Measurements from ENCODE around the gene PATE4. TPM values are rescaled to one million over a fixed set of nuclear protein-coding genes. Genes with fewer than 3 reads are reported as not detected.

The PATE4 gene, protein sequence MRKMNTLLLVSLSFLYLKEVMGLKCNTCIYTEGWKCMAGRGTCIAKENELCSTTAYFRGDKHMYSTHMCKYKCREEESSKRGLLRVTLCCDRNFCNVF
- not detected in 2 replicates for total RNA-seq
- polyA plus RNA-seq = not detected in 2 replicates
- polyA plus RNA-seq (2012) = not detected in 2 replicates
- not detected in 2 replicates for polyA minus RNA-seq (ENCODE audit: low replicate concordance)

GRCh38 chr11:125833016-125833415 lies at the start of gene PATE4:
TSS of gene PATE4 (plus strand) at chr11:125833316. CDS start at chr11:125833360, 44 bp downstream.
- Histone ChIP-seq H3K4me2 (ENCODE audit: extremely low read depth, insufficient read depth, low read length) (no peak within 1 kb of the TSS), H3K36me3 (ENCODE audit: control insufficient read depth, insufficient read depth, low read length) (no peaks in the 10 kb centered on the region), H3K9me3 (ENCODE audit: control insufficient read depth, insufficient read depth, low read depth, low read length) (no peaks in the 10 kb centered on the region), H3K27me3 (ENCODE audit: control insufficient read depth, insufficient read depth, low read length) (no peaks in the 10 kb centered on the region), H3K9ac (ENCODE audit: insufficient read depth, low read length) (no peak within 1 kb of the TSS), H3K79me2 (ENCODE audit: control insufficient read depth, insufficient read depth, low read length) (no peaks in the 10 kb centered on the region), H4K20me1 (ENCODE audit: control insufficient read depth, extremely low read depth, insufficient read depth, low read length) (no peaks in the 10 kb centered on the region), H2AFZ (ENCODE audit: low read length) (no peak within 1 kb of the TSS), H3K4me1 (ENCODE audit: control insufficient read depth, extremely low read depth, insufficient read depth, low read length) (no peaks in the 10 kb centered on the region), H3K27ac (ENCODE audit: insufficient read depth, low read length) (no peak within 1 kb of the TSS), H3K4me3 (replicated peaks in 1 of 4; ENCODE audit: control extremely low read depth in 1 of 4, insufficient read depth in 1 of 4, low read depth in 3 of 4, low read length in 4 of 4) (no peak within 1 kb of the TSS)
- TF ChIP-seq, protein P1, sequence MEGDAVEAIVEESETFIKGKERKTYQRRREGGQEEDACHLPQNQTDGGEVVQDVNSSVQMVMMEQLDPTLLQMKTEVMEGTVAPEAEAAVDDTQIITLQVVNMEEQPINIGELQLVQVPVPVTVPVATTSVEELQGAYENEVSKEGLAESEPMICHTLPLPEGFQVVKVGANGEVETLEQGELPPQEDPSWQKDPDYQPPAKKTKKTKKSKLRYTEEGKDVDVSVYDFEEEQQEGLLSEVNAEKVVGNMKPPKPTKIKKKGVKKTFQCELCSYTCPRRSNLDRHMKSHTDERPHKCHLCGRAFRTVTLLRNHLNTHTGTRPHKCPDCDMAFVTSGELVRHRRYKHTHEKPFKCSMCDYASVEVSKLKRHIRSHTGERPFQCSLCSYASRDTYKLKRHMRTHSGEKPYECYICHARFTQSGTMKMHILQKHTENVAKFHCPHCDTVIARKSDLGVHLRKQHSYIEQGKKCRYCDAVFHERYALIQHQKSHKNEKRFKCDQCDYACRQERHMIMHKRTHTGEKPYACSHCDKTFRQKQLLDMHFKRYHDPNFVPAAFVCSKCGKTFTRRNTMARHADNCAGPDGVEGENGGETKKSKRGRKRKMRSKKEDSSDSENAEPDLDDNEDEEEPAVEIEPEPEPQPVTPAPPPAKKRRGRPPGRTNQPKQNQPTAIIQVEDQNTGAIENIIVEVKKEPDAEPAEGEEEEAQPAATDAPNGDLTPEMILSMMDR (conservative IDR thresholded peaks at IDR 0.05 in 1 of 2, IDR thresholded peaks at IDR 0.05 in 1 of 2; ENCODE audit: low read depth in 1 of 2, low read length in 2 of 2) = no peak
- no peak for TF ChIP-seq EZH2 (IDR thresholded peaks at IDR 0.05; ENCODE audit: low read length, missing control alignments)
- no peak for DNase-seq (ENCODE audit: low read depth in 2 of 2)

DNA sequence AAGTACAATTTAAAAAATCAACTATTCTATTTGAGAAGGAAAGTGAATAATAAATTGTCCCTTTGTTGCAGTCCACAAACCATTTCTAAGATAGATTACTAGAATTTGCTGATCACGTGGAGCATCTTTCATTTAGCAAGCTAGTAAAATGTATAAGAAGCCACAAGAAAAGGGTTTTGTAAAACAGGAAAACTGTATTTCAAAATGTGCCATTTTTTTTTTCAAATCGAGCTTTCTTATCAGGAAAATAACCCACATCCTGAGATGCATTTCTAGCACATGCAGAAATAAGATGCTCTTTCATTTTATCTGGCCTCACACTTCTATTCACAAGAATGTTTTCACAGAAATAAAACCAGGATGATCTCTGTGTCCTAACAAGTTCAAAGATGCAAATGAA lies 48.4 kb upstream of the PATE4 start:
- DNase-seq (ENCODE audit: low read depth in 2 of 2) = no peak
- H3K36me3 ChIP-seq (ENCODE audit: control insufficient read depth, insufficient read depth, low read length) = no peaks in the 10 kb centered on the region
- TF ChIP-seq, protein P1 (conservative IDR thresholded peaks at IDR 0.05 in 1 of 2, IDR thresholded peaks at IDR 0.05 in 1 of 2; ENCODE audit: low read depth in 1 of 2, low read length in 2 of 2) = no peak
- TF ChIP-seq EZH2 (IDR thresholded peaks at IDR 0.05; ENCODE audit: low read length, missing control alignments) = no peak
- no peaks in the 10 kb centered on the region for H4K20me1 ChIP-seq (ENCODE audit: control insufficient read depth, extremely low read depth, insufficient read depth, low read length)
- H3K4me3 ChIP-seq (replicated peaks in 1 of 4; ENCODE audit: control extremely low read depth in 1 of 4, insufficient read depth in 1 of 4, low read depth in 3 of 4, low read length in 4 of 4) = no peak overlapping the region
- H3K27ac ChIP-seq (ENCODE audit: insufficient read depth, low read length) = no peak overlapping the region
- no peaks in the 10 kb centered on the region for H3K79me2 ChIP-seq (ENCODE audit: control insufficient read depth, insufficient read depth, low read length)
- no peak overlapping the region for H2AFZ ChIP-seq (ENCODE audit: low read length)
- H3K4me2 ChIP-seq (ENCODE audit: extremely low read depth, insufficient read depth, low read length) = no peak overlapping the region
- no peaks in the 10 kb centered on the region for H3K4me1 ChIP-seq (ENCODE audit: control insufficient read depth, extremely low read depth, insufficient read depth, low read length)
- no peak overlapping the region for H3K9ac ChIP-seq (ENCODE audit: insufficient read depth, low read length)
- no peaks in the 10 kb centered on the region for H3K27me3 ChIP-seq (ENCODE audit: control insufficient read depth, insufficient read depth, low read length)
- no peaks in the 10 kb centered on the region for H3K9me3 ChIP-seq (ENCODE audit: control insufficient read depth, insufficient read depth, low read depth, low read length)

GRCh38 chr11:125787827-125788226 lies 45.3 kb upstream of the PATE4 start, which contains the start of gene PATE3:
TSS of gene PATE3 (plus strand) at chr11:125788127. CDS start at chr11:125788152, 25 bp downstream.
- Histone ChIP-seq H3K4me2 (ENCODE audit: extremely low read depth, insufficient read depth, low read length) (no peak within 1 kb of the TSS), H3K9ac (ENCODE audit: insufficient read depth, low read length) (no peak within 1 kb of the TSS), H3K36me3 (ENCODE audit: control insufficient read depth, insufficient read depth, low read length) (no peaks in the 10 kb centered on the region), H3K27me3 (ENCODE audit: control insufficient read depth, insufficient read depth, low read length) (no peaks in the 10 kb centered on the region), H3K4me1 (ENCODE audit: control insufficient read depth, extremely low read depth, insufficient read depth, low read length) (no peaks in the 10 kb centered on the region), H2AFZ (ENCODE audit: low read length) (no peak within 1 kb of the TSS), H3K9me3 (ENCODE audit: control insufficient read depth, insufficient read depth, low read depth, low read length) (no peaks in the 10 kb centered on the region), H3K79me2 (ENCODE audit: control insufficient read depth, insufficient read depth, low read length) (no peaks in the 10 kb centered on the region), H4K20me1 (ENCODE audit: control insufficient read depth, extremely low read depth, insufficient read depth, low read length) (no peaks in the 10 kb centered on the region), H3K27ac (ENCODE audit: insufficient read depth, low read length) (no peak within 1 kb of the TSS), H3K4me3 (replicated peaks in 1 of 4; ENCODE audit: control extremely low read depth in 1 of 4, insufficient read depth in 1 of 4, low read depth in 3 of 4, low read length in 4 of 4) (no peak within 1 kb of the TSS)
- no peak for DNase-seq (ENCODE audit: low read depth in 2 of 2)
- TF ChIP-seq, protein P1 (conservative IDR thresholded peaks at IDR 0.05 in 1 of 2, IDR thresholded peaks at IDR 0.05 in 1 of 2; ENCODE audit: low read depth in 1 of 2, low read length in 2 of 2) = no peak
- TF ChIP-seq EZH2 (IDR thresholded peaks at IDR 0.05; ENCODE audit: low read length, missing control alignments) = no peak
